DOHH2 (cell line): Measurements from ENCODE around the gene HSPG2.

Experiments used
- H3F3A ChIP-seq: fragments of 200-600 bp; sonication (generic), shearing (Covaris generic); 2 replicates; pipeline ENCODE4 v1.6.0; 2016; ENCODE audit warnings: antibody characterized with exemption, mild to moderate bottlenecking; ENCODE audit not compliant: control insufficient read depth, insufficient read depth
- H3K27ac ChIP-seq: fragments of 200-600 bp; sonication (generic); 2 replicates; pipeline ENCODE4 v1.5.1; 2014; ENCODE audit warnings: low read depth, mild to moderate bottlenecking, low read length, moderate library complexity
- H3K27me3 ChIP-seq: fragments of 200-600 bp; sonication (generic); 2 replicates; pipeline ENCODE4 v1.6.1; 2014; ENCODE audit warnings: mild to moderate bottlenecking, low read length, mixed read lengths; ENCODE audit not compliant: control insufficient read depth
- H3K36me3 ChIP-seq: fragments of 200-600 bp; sonication (generic); 2 replicates; pipeline ENCODE4 v1.6.1; 2014; ENCODE audit warnings: mild to moderate bottlenecking, low read length, moderate library complexity, mixed read lengths; ENCODE audit not compliant: control insufficient read depth
- H3K4me1 ChIP-seq: fragments of 200-600 bp; sonication (generic); 2 replicates; pipeline ENCODE4 v1.6.1; 2014; ENCODE audit warnings: mild to moderate bottlenecking, low read length, mixed read lengths; ENCODE audit not compliant: control insufficient read depth
- H3K4me2 ChIP-seq: fragments of 200-600 bp; sonication (generic); 2 replicates; pipeline ENCODE4 v1.6.0; 2014; ENCODE audit warnings: mild to moderate bottlenecking, low read length, moderate library complexity
- H3K4me3 ChIP-seq: fragments of 200-600 bp; sonication (generic); 2 replicates; pipeline ENCODE4 v1.5.1; 2014; ENCODE audit warnings: mild to moderate bottlenecking, low read length, mixed read lengths
- H3K79me2 ChIP-seq: fragments of 200-600 bp; sonication (generic); 2 replicates; pipeline ENCODE4 v1.6.1; 2014; ENCODE audit warnings: mild to moderate bottlenecking, low read length, mixed read lengths; ENCODE audit not compliant: control insufficient read depth
- H3K9me2 ChIP-seq: fragments of 200-600 bp; sonication (generic); replicated peaks from 2 replicates; pipeline ENCODE4 v1.6.1; 2014; ENCODE audit warnings: mild to moderate bottlenecking, low read length, mixed read lengths; ENCODE audit not compliant: control insufficient read depth
- H3K9me3 ChIP-seq: fragments of 200-600 bp; sonication (generic); 2 replicates; pipeline ENCODE4 v1.6.1; 2014; ENCODE audit warnings: antibody characterized with exemption, low read length, mixed read lengths; ENCODE audit not compliant: control insufficient read depth, insufficient read depth
- H4K20me1 ChIP-seq: fragments of 200-600 bp; sonication (generic); 2 replicates; pipeline ENCODE4 v1.6.0; 2014; ENCODE audit warnings: low read depth, mild to moderate bottlenecking, antibody characterized with exemption, low read length, moderate library complexity; ENCODE audit not compliant: control insufficient read depth, insufficient read depth
- EZH2phosphoT487 ChIP-seq: fragments of 200-600 bp; sonication (generic); IDR thresholded peaks from 2 replicates; pipeline ENCODE4 v1.6.1; 2017; ENCODE audit warnings: borderline replicate concordance, mild to moderate bottlenecking, antibody characterized with exemption, low read length, moderate library complexity, mixed read lengths
- TF ChIP-seq, protein P1 (sequence below): fragments of 200-600 bp; sonication (generic); IDR thresholded peaks from one replicate; pipeline ENCODE4 v1.5.1; 2014; ENCODE audit warnings: antibody characterized with exemption, mild to moderate bottlenecking, low read depth, low read length; ENCODE audit not compliant: poor library complexity, severe bottlenecking

HSPG2 gene

GRCh38 chr1:21857142-21857839 lies 79.8 kb downstream of the HSPG2 start:
- TF ChIP-seq EZH2phosphoT487, result no peak
- TF ChIP-seq, protein P1, sequence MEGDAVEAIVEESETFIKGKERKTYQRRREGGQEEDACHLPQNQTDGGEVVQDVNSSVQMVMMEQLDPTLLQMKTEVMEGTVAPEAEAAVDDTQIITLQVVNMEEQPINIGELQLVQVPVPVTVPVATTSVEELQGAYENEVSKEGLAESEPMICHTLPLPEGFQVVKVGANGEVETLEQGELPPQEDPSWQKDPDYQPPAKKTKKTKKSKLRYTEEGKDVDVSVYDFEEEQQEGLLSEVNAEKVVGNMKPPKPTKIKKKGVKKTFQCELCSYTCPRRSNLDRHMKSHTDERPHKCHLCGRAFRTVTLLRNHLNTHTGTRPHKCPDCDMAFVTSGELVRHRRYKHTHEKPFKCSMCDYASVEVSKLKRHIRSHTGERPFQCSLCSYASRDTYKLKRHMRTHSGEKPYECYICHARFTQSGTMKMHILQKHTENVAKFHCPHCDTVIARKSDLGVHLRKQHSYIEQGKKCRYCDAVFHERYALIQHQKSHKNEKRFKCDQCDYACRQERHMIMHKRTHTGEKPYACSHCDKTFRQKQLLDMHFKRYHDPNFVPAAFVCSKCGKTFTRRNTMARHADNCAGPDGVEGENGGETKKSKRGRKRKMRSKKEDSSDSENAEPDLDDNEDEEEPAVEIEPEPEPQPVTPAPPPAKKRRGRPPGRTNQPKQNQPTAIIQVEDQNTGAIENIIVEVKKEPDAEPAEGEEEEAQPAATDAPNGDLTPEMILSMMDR, result no peak
- H3K9me3 ChIP-seq, result no peaks in the 10 kb centered on the region
- H3K4me3 ChIP-seq, result no peak overlapping the region
- no peaks in the 10 kb centered on the region for H3K36me3 ChIP-seq
- no peaks in the 10 kb centered on the region for H4K20me1 ChIP-seq
- H3K27me3 ChIP-seq, result no peaks in the 10 kb centered on the region
- H3K4me2 ChIP-seq, result no peak overlapping the region
- no peaks in the 10 kb centered on the region for H3F3A ChIP-seq
- H3K9me2 ChIP-seq, result no peaks in the 10 kb centered on the region
- no peaks in the 10 kb centered on the region for H3K4me1 ChIP-seq
- no peaks in the 10 kb centered on the region for H3K79me2 ChIP-seq
- no peak overlapping the region for H3K27ac ChIP-seq

GRCh38 chr1:21855257-21856096 lies 81.6 kb downstream of the HSPG2 start:
- Histone ChIP-seq H3K4me1 (no peaks in the 10 kb centered on the region), H3K9me2 (no peaks in the 10 kb centered on the region), H3K9me3 (no peaks in the 10 kb centered on the region), H3F3A (no peaks in the 10 kb centered on the region), H3K27me3 (no peaks in the 10 kb centered on the region), H3K36me3 (no peaks in the 10 kb centered on the region), H3K4me2 (no peak overlapping the region), H3K4me3 (no peak overlapping the region), H3K79me2 (no peaks in the 10 kb centered on the region), H3K27ac (no peak overlapping the region), H4K20me1 (no peaks in the 10 kb centered on the region)
- no peak for TF ChIP-seq EZH2phosphoT487
- TF ChIP-seq, protein P1, result no peak

DNA sequence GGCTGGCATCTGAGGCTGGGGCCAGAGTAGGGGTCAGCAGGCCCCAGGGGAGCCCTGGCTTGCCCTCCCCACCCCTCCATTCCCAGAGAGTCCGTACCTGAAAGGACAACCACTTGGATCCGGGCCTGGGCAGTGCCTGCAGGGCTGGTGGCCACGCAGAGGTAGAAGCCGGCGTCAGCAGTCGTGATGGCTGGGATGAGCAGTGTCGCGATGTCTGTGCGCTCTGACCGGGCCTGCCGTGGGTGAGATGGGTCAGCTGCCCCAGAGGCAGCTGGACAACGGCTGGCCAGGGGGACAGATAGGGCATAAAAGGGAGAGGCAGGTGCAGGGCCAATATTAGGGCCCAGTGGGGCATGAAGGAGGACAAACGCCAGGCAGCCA lies 82.4 kb downstream of the HSPG2 start:
- Histone ChIP-seq H3K9me3 (no peaks in the 10 kb centered on the region), H3K36me3 (no peaks in the 10 kb centered on the region)

More for the DNA sequence above, 82.4 kb downstream of the HSPG2 start:
- Histone ChIP-seq H3K4me3 (no peak overlapping the region), H3K27me3 (no peaks in the 10 kb centered on the region), H3K9me2 (no peaks in the 10 kb centered on the region), H3K79me2 (no peaks in the 10 kb centered on the region), H3F3A (no peaks in the 10 kb centered on the region), H4K20me1 (no peaks in the 10 kb centered on the region), H3K4me2 (no peak overlapping the region), H3K27ac (no peak overlapping the region), H3K4me1 (no peaks in the 10 kb centered on the region)
- TF ChIP-seq, protein P1, result no peak
- TF ChIP-seq EZH2phosphoT487, result no peak
